ENCODE data around the gene SAP30.

The SAP30 gene

DNA sequence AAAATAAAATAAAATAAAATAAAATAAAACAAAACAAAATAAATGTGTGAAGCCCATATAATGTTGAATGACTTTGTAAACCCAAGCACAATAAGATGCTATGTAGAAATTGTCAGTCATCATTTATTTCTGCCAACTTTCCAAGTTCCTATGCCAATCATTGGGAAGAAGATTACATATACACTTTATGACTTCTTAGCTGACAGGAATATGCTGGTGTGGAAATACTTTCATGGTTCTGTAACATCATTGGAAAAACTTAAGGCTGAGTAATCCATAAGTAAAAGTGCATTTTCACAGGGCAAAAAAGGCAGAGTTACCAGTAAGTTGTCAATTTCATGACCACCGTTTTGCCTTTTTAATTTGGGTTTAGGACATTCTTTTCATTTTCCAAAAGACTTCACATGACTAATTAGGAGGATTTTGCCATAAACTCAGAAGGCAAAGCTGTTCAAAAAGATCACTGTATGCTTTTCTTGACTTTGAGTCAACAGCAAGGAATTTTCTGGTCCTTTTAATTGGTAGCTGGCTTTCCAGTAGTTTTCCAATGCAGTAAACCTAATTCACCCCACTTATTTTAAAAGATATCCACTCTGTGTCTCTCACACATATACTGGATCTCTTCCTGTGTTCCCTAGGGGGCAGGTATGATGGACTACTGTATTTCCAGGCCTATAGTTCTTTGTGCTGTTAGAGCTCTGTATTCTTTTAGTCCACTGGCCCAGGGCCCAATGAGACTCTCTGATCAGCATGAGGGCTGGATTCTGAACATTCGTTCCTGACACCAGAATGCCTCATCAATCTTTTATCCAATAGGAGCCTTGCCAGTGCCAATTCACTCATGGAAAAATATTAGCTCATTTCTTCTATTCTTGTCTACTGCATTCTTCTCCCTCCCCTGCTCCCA, 54.4 kb downstream of the SAP30 start:
- peak; percentile 90 for DNase-seq (ENCODE audit: low read depth)
- TF ChIP-seq CTCF (conservative IDR thresholded peaks at IDR 0.05; ENCODE audit: low read length): no peak

GRCh38 chr4:173426064-173426463, 55.3 kb downstream of the SAP30 start:
- no peak for TF ChIP-seq CTCF (conservative IDR thresholded peaks at IDR 0.05; ENCODE audit: low read length)
- no peak for DNase-seq (ENCODE audit: low read depth)
- no peak overlapping the region for H3K4me3 ChIP-seq (ENCODE audit: low read length)

More for the DNA sequence above, 54.4 kb downstream of the SAP30 start:
- no peak overlapping the region for H3K4me3 ChIP-seq (ENCODE audit: low read length)

All from AG10803 (cell line).